Measurements from ENCODE around the gene TNNT2. TPM values are rescaled to one million over a fixed set of nuclear protein-coding genes. Genes with fewer than 3 reads are reported as not detected.

The TNNT2 gene
- not detected in 2 replicates for total RNA-seq

GRCh38 chr1:201377611-201378092 lies at the start of gene TNNT2:
Gene TNNT2 (minus strand): TSS chr1:201377680. CDS start chr1:201373254, 4,426 bp downstream.
- no peaks in the 10 kb centered on the region for H3K79me2 ChIP-seq (ENCODE audit: insufficient read depth, low read length)
- no peaks in the 10 kb centered on the region for H3K36me3 ChIP-seq (ENCODE audit: insufficient read depth, low read length)
- H3K4me1 ChIP-seq (ENCODE audit: insufficient read depth, low read length), result no peaks in the 10 kb centered on the region
- TF ChIP-seq CTCF (IDR thresholded peaks at IDR 0.05; ENCODE audit: extremely low read depth, low read depth, low read length), result no peak
- H2AFZ ChIP-seq (ENCODE audit: low read length), result no peak within 1 kb of the TSS
- peaks cover 39% of the 10 kb centered on the region for H3K27me3 ChIP-seq (ENCODE audit: insufficient read depth, low read length)
- H3K4me3 ChIP-seq (ENCODE audit: insufficient read depth, low read length), result no peak within 1 kb of the TSS
- no peaks in the 10 kb centered on the region for H3K9me3 ChIP-seq (ENCODE audit: low read depth, low read length)
- H4K20me1 ChIP-seq (ENCODE audit: insufficient read depth, low read length), result no peaks in the 10 kb centered on the region
- H3K4me2 ChIP-seq (ENCODE audit: insufficient read depth, low read length), result no peak within 1 kb of the TSS
- H3K27ac ChIP-seq (ENCODE audit: low read depth, low read length), result no peak within 1 kb of the TSS
- no peak for DNase-seq (ENCODE audit: insufficient read length, low spot score, missing footprints)

- Histone ChIP-seq H3K4me3 (ENCODE audit: insufficient read depth, low read length) (no peak overlapping the region), H3K79me2 (ENCODE audit: insufficient read depth, low read length) (no peaks in the 10 kb centered on the region), H4K20me1 (ENCODE audit: insufficient read depth, low read length) (no peaks in the 10 kb centered on the region), H3K4me1 (ENCODE audit: insufficient read depth, low read length) (no peaks in the 10 kb centered on the region), H3K4me2 (ENCODE audit: insufficient read depth, low read length) (no peak overlapping the region), H3K9me3 (ENCODE audit: low read depth, low read length) (no peaks in the 10 kb centered on the region), H3K27me3 (ENCODE audit: insufficient read depth, low read length) (peaks cover 9% of the 10 kb centered on the region), H3K36me3 (ENCODE audit: insufficient read depth, low read length) (no peaks in the 10 kb centered on the region), H2AFZ (ENCODE audit: low read length) (no peak overlapping the region), H3K27ac (ENCODE audit: low read depth, low read length) (no peak overlapping the region)
- no peak for TF ChIP-seq CTCF (IDR thresholded peaks at IDR 0.05; ENCODE audit: extremely low read depth, low read depth, low read length)
- no peak for DNase-seq (ENCODE audit: insufficient read length, low spot score, missing footprints)
Measured at GRCh38 chr1:201426479-201427310, 49.2 kb upstream of the TNNT2 start.

- H3K79me2 ChIP-seq (ENCODE audit: insufficient read depth, low read length), result no peaks in the 10 kb centered on the region
- H4K20me1 ChIP-seq (ENCODE audit: insufficient read depth, low read length), result no peaks in the 10 kb centered on the region
- DNase-seq (ENCODE audit: insufficient read length, low spot score, missing footprints), result peak; percentile 73
- no peaks in the 10 kb centered on the region for H3K9me3 ChIP-seq (ENCODE audit: low read depth, low read length)
- no peak overlapping the region for H2AFZ ChIP-seq (ENCODE audit: low read length)
- H3K36me3 ChIP-seq (ENCODE audit: insufficient read depth, low read length), result no peaks in the 10 kb centered on the region
- H3K27ac ChIP-seq (ENCODE audit: low read depth, low read length), result no peak overlapping the region
- no peak for TF ChIP-seq CTCF (IDR thresholded peaks at IDR 0.05; ENCODE audit: extremely low read depth, low read depth, low read length)
- peaks cover 9% of the 10 kb centered on the region for H3K27me3 ChIP-seq (ENCODE audit: insufficient read depth, low read length)
- H3K4me2 ChIP-seq (ENCODE audit: insufficient read depth, low read length), result no peak overlapping the region
- H3K4me1 ChIP-seq (ENCODE audit: insufficient read depth, low read length), result no peaks in the 10 kb centered on the region
- no peak overlapping the region for H3K4me3 ChIP-seq (ENCODE audit: insufficient read depth, low read length)
Measured at GRCh38 chr1:201424146-201424545, 46.7 kb upstream of the TNNT2 start.

- no peaks in the 10 kb centered on the region for H3K9me3 ChIP-seq (ENCODE audit: low read depth, low read length)
- H3K79me2 ChIP-seq (ENCODE audit: insufficient read depth, low read length), result no peaks in the 10 kb centered on the region
- no peaks in the 10 kb centered on the region for H3K36me3 ChIP-seq (ENCODE audit: insufficient read depth, low read length)
- H2AFZ ChIP-seq (ENCODE audit: low read length), result no peak overlapping the region
- H3K4me2 ChIP-seq (ENCODE audit: insufficient read depth, low read length), result no peak overlapping the region
- H3K4me1 ChIP-seq (ENCODE audit: insufficient read depth, low read length), result no peaks in the 10 kb centered on the region
- H4K20me1 ChIP-seq (ENCODE audit: insufficient read depth, low read length), result no peaks in the 10 kb centered on the region
- no peak for TF ChIP-seq CTCF (IDR thresholded peaks at IDR 0.05; ENCODE audit: extremely low read depth, low read depth, low read length)
- H3K27ac ChIP-seq (ENCODE audit: low read depth, low read length), result no peak overlapping the region
- H3K4me3 ChIP-seq (ENCODE audit: insufficient read depth, low read length), result no peak overlapping the region
- DNase-seq (ENCODE audit: insufficient read length, low spot score, missing footprints), result no peak
- H3K27me3 ChIP-seq (ENCODE audit: insufficient read depth, low read length), result peaks cover 9% of the 10 kb centered on the region
Measured at GRCh38 chr1:201423655-201424054, 46.2 kb upstream of the TNNT2 start.
